Limb (tissue), 2 donors: Measurements from ENCODE around the gene TACC2.

Experiments
- DNase-seq, 2 donors: peaks; one replicate each; pipeline ENCODE4 v3.0.0-alpha.2; 2016; ENCODE audit errors: extremely low spot score in 2 of 2

TACC2 gene

DNA sequence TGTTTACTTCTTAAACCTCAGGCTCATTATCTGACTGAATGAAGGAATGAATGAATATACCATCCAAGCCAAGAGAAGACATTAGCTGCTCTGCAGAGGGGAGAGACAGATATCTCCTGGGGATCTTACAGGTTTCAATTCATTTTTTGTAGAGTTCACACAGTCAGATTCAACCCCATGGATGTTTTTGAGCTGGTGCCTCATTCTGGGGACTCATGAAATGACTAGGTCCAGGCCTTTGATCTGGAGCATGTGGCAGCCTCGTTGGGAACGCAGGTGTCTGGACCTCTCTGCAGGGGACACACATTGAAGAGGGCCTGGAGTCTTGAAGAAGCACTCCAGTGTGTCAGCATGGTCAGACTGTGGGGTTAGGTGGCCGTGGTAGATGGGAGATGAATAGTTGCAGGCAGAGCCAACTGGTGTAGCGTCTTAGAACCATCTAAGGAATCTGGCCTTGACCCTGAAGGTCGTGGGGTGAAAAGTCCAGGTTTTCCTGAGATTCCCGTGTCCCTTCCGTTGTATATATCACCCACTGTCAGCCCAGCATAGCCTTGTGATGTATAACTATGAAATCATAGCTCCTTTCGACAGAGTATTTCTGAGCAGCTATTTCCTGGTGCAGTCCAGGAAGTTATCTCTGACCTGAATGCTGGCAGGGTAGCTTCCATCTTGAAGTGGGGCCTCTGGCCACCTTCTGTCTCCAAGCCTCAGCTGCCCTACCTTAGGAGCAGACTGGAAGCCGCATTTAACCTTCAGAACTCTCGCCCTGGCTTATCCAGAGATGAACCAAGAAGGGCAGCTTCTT lies 304.4 kb downstream of the TACC2 start:
- DNase-seq: no peak

DNA sequence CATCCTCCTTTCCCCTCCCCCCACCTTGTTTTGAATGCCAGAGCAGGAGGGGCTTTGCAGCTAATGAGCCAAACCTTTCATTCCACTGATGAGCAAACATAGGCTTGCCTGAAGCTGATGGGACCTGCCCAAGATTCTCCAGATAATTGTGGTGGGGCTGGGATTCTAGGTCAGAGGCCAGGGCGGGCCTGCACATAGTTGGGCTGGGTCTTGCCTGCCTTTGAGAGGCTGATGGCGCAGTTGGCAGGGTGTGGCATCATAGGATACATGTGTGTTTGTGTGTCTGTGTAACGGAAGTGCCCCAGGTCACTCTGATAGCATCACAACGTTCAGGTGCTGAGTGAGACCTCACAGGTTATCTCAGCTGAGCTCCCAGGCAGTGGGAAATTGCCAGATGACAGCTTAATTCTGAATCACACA lies 305.0 kb downstream of the TACC2 start:
- no peak for DNase-seq

DNA sequence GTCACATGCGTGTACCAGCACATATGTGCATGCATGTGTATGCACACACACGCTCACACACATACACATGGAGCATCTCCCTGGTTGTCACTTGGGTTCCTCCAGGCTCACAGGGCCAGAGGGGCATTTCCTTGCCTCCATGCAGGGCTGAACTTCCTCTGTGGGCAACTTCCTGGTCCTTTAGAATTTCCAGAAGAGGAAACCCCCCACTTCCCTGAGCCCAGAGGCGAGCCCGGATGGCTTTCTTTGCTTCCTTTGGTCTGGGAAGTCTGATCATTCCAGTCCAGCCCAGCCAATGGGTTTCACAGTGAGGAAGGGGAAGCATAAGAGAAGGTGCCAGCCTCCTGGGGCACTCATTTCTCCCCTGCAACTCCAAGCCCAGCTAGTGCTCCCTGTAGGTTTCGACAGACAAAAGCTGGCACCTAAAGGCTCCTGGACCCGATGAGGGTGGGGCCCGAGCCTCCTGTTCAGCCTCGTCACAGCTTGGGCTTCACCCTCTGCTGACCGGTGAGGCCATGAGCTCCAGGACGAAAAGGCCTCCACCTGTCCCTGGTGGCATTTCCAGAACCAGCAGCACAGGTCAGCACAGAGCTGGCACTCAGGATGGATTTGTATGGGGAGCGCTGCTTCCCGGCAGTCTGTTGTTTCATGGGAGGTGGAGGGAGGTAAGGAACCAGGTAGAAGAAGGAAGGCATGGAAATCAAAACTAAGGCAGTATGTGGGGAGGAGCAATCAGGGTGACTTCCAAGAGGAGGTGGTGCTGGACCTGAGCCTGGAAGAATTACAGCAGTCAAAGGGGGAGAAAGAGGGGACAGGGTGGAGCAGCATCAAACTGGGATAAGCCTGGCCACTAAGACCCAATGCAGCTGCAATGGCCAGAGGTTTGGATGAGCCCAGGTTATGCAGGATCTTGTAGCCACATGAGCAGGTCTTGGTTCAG lies 305.8 kb downstream of the TACC2 start:
- no peak for DNase-seq

DNA sequence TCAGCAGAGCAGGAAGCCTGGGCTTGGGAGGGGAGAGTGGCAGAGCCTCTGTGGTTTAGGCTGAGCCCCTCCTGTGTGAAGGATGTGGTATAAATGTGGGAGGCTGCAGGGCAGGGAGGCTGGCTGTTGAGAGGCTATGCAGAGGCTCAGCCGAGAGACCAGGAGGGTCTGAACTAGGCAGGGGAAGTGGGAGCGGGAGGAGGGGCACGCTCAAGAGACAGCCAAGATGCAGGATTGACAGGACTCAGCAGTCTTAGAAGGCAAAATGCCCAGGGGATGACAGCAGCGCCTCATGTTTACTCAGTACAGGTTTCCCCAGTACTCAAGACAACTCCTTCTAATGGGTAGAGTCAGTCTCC lies 306.5 kb downstream of the TACC2 start:
- no peak for DNase-seq

DNA sequence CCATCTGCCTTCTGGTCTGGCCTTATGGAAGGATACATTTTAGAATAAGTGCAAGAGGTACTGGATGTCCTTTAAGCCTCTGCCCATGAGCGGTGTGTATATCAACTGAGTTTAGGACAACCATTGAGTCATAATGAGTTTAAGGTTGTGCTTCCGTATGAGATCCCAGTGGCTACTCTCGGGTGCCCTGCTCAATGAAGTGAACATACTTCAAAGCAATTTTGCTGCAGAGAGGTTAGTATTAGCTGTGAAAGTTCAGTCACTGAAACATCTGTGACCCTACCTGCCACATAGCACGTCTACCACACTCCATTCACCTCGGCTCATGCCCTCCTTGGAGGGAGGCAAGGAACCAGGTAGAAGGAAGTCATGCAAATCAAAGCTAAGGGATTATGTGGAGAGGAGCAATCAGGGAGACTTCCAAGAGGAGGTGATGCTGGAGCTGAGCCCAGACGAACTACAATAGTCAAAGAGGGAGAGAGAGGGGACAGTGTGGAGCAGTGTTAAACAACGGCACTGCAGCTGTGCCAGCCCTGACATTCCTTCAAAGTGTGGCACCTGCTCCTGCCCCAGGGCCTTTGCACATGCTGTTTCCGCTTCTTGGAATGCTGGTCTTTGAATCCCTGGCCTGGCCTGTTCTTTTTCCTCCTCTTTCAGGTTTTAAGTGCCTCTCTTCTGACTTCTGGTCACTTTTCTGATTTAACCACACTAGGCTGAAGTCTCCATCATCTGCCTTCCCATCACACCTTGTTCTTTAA lies 307.6 kb downstream of the TACC2 start:
- no peak for DNase-seq

DNA sequence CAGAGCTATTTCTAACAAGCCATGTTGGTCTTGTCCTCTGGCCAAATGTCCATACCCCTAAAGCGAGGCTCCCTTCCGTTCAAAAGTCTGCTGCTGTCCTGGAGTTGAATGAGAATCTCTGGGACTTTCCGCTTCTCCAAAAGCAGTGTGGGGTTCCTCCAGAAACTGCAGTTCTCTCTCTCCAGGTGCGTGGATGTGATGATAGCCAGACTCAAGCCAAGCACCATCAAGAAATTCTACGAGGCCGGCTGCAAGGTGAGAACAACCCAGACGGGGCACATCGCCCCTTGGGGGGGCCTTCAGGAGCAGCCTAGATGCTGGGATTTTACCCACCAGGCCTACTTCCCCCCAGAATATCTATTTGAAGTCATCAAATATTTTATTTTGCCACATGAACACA lies 308.6 kb downstream of the TACC2 start:
- no peak for DNase-seq

DNA sequence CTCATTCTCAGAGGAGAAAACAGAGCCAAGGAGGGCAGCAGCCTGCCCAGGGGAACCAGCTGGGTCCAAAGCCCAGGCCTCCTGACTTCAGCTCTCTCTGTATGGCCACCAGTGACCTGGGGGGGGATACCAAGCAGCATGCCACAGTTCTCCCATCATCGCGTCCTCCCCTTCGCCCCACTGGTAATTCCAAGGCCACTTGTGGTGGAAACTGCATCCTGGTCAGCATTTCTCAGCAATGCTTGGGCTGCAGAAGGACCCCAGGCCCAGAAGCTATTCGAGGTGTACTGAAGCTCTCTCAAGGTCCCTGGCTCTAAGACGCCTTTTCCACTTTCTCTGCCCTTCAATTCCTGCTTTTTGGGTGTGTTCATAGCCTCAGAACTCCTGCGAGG lies 309.2 kb downstream of the TACC2 start:
- DNase-seq: no peak

DNA sequence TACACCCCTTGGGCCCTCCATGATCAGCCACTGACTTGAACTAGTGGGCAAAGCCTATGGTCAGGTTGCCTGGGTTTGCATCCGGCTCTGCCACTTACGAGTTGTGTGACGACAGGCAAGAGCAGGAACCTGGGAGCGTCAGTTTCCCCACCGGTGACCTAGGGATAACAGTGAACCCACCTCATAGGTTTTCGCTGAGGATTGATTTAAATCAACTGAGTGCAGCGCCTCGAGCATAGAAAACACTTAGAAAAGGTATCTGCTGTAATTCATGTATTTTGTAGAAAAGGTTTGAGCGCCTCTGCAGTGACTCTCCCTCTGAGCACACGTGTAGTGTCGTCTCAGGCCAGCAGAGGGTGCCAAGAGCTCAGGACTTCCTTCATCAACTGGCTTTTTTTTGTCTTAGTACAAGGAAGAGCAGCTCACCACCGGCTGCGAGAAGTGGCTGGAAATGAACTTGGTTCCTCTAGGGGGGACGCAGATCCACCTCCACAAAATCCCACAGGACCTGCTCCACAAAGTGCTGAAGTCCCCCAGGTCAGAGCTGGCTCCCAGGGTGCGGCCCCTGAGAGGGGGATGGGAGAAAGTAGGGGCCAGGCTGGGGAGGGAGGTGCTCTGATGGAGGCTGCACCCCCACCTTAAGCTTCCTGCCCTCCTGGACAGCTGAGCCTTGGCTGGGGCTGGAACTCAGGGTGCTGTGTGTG lies 309.8 kb downstream of the TACC2 start:
- DNase-seq: peak; percentile 85 to 87

DNA sequence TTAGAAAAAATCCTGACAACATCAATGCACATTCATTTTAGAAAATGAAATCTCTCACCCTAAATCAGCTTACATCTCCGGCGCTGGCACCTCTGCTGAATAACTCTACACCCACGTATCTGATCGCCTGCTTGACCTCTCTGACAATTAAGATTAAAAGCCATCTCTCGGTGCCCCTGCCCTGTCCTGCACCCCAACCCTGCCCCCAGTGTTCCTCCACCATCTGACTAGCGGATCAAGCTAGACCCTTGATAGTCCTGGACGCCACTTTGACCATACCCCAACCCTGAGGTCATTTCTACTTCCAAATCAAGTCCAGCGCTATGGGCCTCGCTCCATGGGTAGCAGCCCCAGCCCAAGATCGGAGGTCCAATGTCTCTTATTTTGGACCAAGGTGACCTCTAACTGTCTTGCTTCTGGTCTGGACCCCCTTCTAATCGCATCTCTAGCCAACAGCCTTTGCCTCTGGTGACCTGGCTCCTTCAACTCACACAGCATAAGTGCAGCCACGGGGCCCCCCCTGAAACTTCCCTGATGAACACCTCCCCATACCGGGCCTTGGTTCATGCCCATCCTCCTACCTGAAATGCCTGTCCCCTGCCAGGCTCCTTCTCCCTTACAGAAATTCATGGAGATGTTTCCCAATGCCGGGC lies 310.6 kb downstream of the TACC2 start:
- no peak for DNase-seq

DNA sequence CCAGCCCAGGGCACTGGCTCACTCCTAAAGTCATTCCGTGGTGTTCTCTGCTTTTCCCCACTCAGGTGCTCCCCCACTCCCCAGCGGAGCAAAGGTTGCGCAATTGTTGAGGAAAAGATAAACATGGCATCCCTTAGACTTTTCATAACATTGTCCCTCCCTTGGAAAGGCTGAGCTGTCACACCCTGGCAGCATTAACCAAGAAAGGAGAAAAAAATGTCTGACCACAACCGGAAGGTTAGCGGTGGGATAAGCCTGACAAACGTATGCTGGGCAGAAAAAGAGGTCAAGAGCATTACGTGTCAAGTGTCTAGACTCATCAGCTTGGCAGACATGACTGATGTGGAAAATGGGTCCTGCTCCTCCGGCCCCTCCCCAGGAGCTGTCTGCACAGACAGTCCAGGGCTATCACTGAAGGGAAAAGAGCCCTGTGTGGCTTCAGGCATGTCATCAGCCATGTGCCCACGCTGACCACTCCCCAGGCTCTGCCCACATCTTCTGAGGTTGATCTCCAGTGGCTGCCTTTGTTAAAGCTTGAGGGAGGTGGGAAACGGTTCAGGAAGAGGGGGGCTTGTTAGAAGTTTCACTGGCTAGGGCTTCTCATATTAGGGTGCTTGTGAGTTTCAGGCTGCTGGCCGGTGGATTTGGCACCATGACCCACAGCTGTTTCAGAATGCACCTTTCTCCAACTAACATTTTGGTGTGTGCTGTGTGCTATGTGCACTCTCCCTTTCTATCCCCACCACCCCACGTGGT lies 312.3 kb downstream of the TACC2 start:
- no peak for DNase-seq

DNA sequence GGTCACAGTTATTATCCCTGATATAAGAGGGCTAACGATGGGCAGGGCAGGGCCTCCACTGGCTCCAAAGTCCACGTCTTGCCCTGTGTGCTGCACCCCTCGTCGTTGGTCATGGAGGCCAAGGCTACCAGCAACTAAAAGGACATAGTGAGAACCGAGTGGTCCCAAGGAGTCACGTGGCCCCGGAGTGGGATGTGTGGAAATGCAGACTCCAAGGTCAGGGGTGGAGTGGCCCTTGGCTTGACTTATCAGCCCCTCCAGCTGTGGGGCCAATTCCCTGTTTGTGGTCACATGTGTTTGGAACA lies 312.8 kb downstream of the TACC2 start:
- no peak for DNase-seq

DNA sequence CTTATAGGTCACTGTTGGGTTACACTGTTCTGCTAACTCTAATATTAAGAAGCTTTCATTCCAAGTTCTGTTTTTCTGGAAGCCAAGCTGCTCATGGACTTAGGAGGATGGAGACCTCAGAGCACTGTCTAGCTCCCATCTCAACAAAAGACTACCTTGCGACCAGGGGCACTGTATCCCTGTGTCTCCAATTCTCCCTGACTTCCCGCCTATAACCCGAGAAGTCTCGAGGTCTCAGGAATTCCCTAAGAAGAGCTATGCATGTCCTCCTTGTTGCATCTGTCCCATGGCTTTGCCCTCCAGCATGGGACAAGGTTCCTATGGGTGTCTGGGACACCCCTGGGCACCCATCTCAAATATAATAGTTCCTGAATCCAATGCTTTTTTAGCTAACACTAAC lies 313.4 kb downstream of the TACC2 start:
- no peak for DNase-seq

DNA sequence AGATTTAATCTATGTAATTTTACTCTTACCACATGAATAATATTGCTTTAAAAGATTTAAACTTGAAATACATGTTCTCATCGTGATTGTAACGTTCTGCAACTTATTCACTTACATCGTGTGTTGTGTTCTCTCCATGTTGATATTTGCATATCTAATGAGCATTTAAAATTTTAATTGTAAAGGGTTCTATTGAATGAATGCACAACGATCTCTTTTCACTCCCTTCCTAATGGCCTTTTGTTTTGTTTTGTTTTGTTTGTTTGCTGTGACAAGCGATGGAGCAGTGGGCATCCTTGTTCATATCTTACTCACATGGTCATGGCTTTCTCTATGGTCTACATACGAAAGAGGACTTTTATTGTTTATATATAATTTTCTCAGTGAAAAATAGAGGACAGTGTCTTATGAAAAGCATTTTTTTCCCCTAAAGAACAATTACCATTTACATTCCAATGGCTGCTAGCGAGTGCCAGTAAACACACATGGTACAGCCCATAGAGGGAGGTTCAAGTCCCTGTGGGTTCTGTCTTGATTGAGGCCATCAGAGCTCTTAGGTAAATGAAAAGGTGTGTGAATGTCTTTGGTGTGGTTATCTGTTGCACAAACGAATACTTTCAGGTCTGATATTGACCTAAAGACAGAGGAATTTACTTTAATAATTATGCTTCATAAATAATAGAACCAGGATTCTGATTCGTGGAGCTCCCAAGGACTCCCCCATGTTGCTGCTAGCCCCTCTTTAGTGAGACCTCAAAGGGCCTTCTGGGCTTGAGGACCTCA lies 314.5 kb downstream of the TACC2 start:
- no peak for DNase-seq
